Stomach smooth muscle (tissue), 2 donors: Measurements from ENCODE around the gene C12orf57.

Experiments
- H3K27ac ChIP-seq: one replicate; pipeline ENCODE4 v1.7.0; 2013; ENCODE audit warnings: mild to moderate bottlenecking, low read length, inconsistent platforms
- H3K27me3 ChIP-seq, 2 donors: one replicate each; pipeline ENCODE4 v1.7.0; 2013; ENCODE audit warnings: low read length in 2 of 2; ENCODE audit not compliant: insufficient read depth in 2 of 2, control insufficient read depth in 1 of 2
- H3K36me3 ChIP-seq, 2 donors: one replicate each; pipeline ENCODE4 v1.7.0; 2013; ENCODE audit warnings: low read length in 2 of 2; ENCODE audit not compliant: control insufficient read depth in 2 of 2, insufficient read depth in 2 of 2
- H3K4me1 ChIP-seq: one replicate; pipeline ENCODE4 v1.7.0; 2013; ENCODE audit warnings: low read length; ENCODE audit not compliant: control insufficient read depth, insufficient read depth
- H3K4me3 ChIP-seq, 2 donors: one replicate each; pipeline ENCODE4 v1.7.0; 2013; ENCODE audit warnings: low read length in 2 of 2
- H3K9ac ChIP-seq, 2 donors: one replicate each; pipeline ENCODE4 v1.7.0; 2013; ENCODE audit warnings: low read length in 2 of 2, mild to moderate bottlenecking in 1 of 2
- H3K9me3 ChIP-seq, 2 donors: one replicate each; pipeline ENCODE4 v1.7.0; 2013; ENCODE audit warnings: low read length in 2 of 2; ENCODE audit not compliant: control insufficient read depth in 2 of 2
- donor health status: healthy.
- donor health status: Pancreatic carcinoma.

The C12orf57 gene

GRCh38 chr12:6941267-6941666 is 2.6 kb upstream of the C12orf57 start:
- H3K4me1 ChIP-seq = peaks cover 61% of the 10 kb centered on the region
- H3K9ac ChIP-seq = no peak overlapping the region
- peak overlapping the region; percentile 37 for H3K27ac ChIP-seq

GRCh38 chr12:6941782-6942181 is 2.0 kb upstream of the C12orf57 start:
- peaks cover 6 to 17% of the 10 kb centered on the region in 2 donors for H3K36me3 ChIP-seq
- peaks cover 66% of the 10 kb centered on the region for H3K4me1 ChIP-seq
- H3K9me3 ChIP-seq = no peaks in the 10 kb centered on the region
- H3K27me3 ChIP-seq = no peaks in the 10 kb centered on the region
- H3K9ac ChIP-seq = no peak overlapping the region
- peak overlapping the region; percentile 37 for H3K27ac ChIP-seq
- no peak overlapping the region for H3K4me3 ChIP-seq

More at GRCh38 chr12:6941267-6941666, 2.6 kb upstream of the C12orf57 start:
- H3K27me3 ChIP-seq = no peaks in the 10 kb centered on the region
- H3K9me3 ChIP-seq = no peaks in the 10 kb centered on the region
- H3K4me3 ChIP-seq = no peak overlapping the region
- H3K36me3 ChIP-seq = peaks cover 5 to 17% of the 10 kb centered on the region in 2 donors

DNA sequence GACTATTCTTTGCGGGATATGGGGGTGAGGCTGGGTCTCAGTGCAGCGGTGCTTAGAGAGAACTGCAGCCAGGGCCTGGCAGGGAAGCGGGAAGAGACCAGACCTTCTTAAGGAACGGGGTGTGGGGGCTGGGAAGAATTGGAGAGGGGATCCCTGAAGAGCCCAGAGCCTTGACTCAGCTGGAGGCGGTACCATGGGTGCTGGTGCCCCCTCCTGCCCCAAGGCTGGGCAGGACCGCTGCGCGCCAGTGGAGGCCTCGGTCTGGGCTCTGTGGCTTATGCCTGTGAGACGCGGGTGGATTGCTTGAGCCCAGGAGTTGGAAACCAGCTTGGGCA is 1.5 kb upstream of the C12orf57 start:
- Histone ChIP-seq H3K9me3 (no peaks in the 10 kb centered on the region), H3K9ac (no peak overlapping the region), H3K27me3 (no peaks in the 10 kb centered on the region), H3K36me3 (peaks cover 6 to 21% of the 10 kb centered on the region in 2 donors), H3K4me3 (no peak overlapping the region), H3K4me1 (peaks cover 62% of the 10 kb centered on the region), H3K27ac (peak overlapping the region; percentile 98)

DNA sequence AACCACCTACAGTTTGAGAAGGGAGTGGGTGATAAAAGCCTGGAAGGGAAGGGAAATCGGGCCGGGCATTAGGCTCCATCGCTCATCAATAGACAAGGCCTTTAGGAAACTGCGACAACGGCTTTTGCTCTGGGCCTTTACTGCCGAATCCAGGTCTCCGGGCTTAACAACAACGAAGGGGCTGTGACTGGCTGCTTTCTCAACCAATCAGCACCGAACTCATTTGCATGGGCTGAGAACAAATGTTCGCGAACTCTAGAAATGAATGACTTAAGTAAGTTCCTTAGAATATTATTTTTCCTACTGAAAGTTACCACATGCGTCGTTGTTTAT is 467 bp upstream of the C12orf57 start:
- H3K4me1 ChIP-seq = peaks cover 56% of the 10 kb centered on the region
- peaks cover 6 to 21% of the 10 kb centered on the region in 2 donors for H3K36me3 ChIP-seq
- H3K4me3 ChIP-seq = peak overlapping the region; percentile 88 to 94
- peak overlapping the region; percentile 98 for H3K27ac ChIP-seq
- H3K9me3 ChIP-seq = no peaks in the 10 kb centered on the region
- H3K27me3 ChIP-seq = no peaks in the 10 kb centered on the region
- peak overlapping the region; percentile 92 to 98 for H3K9ac ChIP-seq

DNA sequence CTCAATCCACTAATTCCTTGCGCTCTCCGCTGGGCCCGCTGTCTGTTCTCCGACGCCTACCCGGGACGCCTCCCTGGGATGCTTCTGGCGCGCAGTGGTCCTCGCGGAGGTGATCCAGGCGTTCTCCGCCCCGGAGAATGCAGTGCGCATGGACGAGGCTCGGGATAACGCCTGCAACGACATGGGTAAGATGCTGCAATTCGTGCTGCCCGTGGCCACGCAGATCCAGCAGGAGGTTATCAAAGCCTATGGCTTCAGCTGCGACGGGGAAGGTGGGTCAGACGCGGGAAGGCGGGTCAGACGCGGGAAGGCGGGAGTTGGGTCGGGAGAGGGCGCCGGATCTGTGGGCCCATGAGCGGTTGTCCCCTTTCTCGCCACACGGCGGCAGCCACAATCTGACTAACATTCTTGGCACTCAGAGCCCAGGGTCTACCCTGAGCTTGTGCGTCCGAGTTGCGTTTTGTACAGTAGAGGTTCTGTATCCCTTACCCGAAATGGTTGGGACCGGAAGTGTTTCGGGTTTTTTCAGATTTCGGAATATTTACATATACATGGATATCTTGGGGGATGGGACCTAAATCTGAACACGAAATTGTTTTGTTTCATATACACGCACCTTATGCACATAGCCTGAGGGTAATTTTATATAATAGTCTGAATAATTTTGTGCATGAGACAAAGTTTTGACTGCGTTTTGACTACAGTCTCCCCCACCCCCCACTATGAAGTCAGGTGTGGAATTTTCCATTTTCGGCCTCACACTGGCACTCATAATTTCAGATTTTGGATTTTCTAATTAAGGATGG is 762 bp downstream of the C12orf57 start:
- Histone ChIP-seq H3K9me3 (no peaks in the 10 kb centered on the region), H3K27ac (peak overlapping the region; percentile 98), H3K9ac (peak overlapping the region; percentile 92 to 98), H3K4me3 (peak overlapping the region; percentile 88 to 94), H3K4me1 (peaks cover 44% of the 10 kb centered on the region), H3K27me3 (no peaks in the 10 kb centered on the region), H3K36me3 (peaks cover 6 to 21% of the 10 kb centered on the region in 2 donors)

DNA sequence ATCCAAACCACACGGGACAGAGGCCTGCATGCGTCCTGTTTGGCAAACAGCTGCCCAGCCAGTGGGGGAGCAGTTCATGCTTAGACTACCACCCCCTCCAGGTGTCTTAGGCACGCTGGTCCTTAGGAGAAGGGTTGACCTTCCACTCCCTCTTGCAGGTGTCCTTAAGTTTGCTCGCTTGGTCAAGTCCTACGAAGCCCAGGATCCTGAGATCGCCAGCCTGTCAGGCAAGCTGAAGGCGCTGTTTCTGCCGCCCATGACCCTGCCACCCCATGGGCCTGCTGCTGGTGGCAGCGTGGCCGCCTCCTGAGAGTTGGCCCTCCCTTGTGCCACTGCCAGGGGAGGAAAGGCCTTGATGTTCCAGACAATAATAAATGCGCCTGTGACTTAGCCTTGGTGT is 1.8 kb downstream of the C12orf57 start:
- H3K9me3 ChIP-seq = no peaks in the 10 kb centered on the region
- no peak overlapping the region for H3K27ac ChIP-seq
- H3K27me3 ChIP-seq = no peaks in the 10 kb centered on the region
- peak overlapping the region in 1 of 2 donors; percentile 5 for H3K9ac ChIP-seq
- H3K4me3 ChIP-seq = peak overlapping the region; percentile 4 to 94
- H3K4me1 ChIP-seq = peaks cover 44% of the 10 kb centered on the region
- H3K36me3 ChIP-seq = peaks cover 6 to 17% of the 10 kb centered on the region in 2 donors

DNA sequence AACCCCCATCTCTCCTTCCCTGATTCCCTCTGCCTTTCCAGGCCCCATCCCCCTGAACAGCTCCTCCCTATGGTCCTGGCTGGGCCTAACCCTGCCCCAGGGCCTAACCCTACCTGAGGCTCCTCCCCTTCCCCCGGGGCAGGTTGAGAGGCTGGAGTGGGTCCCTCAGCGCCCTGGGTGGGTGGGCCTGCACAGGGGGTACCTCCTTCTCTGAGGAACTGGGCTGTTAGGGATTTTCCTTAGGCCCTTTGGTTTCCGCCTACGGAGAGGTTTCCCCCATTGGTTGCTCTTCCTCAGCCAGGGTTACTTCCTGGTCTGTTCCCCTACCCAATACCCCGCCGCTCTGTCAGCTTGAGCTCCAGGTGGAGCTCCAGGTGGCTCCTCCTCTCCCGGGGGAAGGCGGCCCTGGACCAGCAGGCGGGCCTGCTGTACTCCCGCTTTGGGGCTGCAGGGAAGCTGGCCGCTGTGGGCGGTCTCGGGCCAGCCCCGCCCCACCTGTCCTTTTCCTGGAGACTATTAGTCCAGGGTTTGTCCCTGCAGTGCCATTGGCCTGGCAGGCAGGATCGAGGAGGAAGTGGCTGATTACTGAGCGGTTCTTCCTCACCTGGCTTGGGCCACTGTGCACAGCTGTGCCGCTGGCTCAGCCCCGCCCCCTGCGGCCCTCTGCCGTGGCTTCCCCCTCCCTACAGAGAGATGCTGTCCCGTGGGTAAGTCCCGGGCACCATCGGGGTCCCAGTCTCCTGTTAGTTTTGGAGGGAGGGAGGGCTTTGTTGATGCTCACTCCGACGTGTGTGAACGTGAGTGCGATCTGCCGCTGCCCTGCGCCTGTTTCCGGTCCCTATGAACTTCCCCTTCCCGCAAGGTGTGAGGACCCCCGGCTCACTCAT is 2.5 kb downstream of the C12orf57 start:
- no peak overlapping the region for H3K27ac ChIP-seq
- H3K36me3 ChIP-seq = peaks cover 6 to 13% of the 10 kb centered on the region in 2 donors
- H3K9me3 ChIP-seq = no peaks in the 10 kb centered on the region
- H3K4me3 ChIP-seq = peak overlapping the region in 1 of 2 donors; percentile 29
- H3K27me3 ChIP-seq = no peaks in the 10 kb centered on the region
- peaks cover 42% of the 10 kb centered on the region for H3K4me1 ChIP-seq
- H3K9ac ChIP-seq = peak overlapping the region in 1 of 2 donors; percentile 5

DNA sequence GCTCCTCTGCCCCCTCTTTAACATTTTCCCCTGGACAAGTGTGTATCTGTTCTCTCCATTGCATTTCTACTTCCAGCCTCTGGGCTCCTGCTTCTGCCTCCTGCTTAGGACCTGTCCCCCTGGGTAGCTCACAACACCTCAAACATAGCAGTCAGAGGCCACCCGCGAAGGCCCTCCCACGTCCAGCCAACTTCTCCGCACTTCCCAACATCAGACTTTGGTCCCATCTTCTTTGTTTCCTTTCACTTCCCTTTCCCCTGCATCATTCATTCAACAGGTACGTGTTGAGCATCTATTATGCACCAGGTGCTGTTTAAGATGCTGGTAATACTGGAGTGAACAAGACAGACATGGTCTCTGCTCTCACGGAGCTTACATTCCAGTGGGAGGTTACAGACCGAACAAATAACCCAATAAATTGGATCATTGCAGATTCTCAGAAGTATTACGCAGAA is 3.1 kb downstream of the C12orf57 start:
- no peaks in the 10 kb centered on the region for H3K9me3 ChIP-seq
- H3K4me1 ChIP-seq = peaks cover 42% of the 10 kb centered on the region
- no peak overlapping the region for H3K27ac ChIP-seq
- H3K9ac ChIP-seq = no peak overlapping the region
- H3K4me3 ChIP-seq = peak overlapping the region in 1 of 2 donors; percentile 29
- peaks cover 2 to 9% of the 10 kb centered on the region in 2 donors for H3K36me3 ChIP-seq
- H3K27me3 ChIP-seq = no peaks in the 10 kb centered on the region

DNA sequence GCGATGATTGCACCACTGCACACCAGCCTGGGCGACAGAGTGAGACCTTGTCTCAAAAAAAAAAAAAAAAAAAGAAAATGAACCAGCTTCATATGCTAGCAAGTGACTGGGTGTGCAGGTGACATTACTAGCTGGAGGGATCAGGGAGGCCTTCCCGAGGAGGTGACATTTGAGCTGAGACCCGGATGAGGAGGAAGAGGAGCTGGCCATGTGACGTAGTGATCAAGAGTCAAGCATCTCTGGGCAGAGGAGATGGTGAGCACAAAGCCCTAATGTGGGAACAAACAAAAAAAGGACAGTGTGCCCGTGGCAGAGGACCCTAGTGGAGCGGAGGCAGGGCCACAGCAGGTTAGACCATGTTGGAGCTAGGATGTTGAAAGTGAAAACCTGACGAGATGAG is 3.8 kb downstream of the C12orf57 start:
- Histone ChIP-seq H3K27ac (no peak overlapping the region), H3K4me1 (peaks cover 37% of the 10 kb centered on the region), H3K4me3 (no peak overlapping the region), H3K27me3 (no peaks in the 10 kb centered on the region), H3K36me3 (peaks cover 2 to 9% of the 10 kb centered on the region in 2 donors), H3K9me3 (no peaks in the 10 kb centered on the region), H3K9ac (no peak overlapping the region)

GRCh38 chr12:6948873-6949594 is 5.2 kb downstream of the C12orf57 start:
- H3K27ac ChIP-seq = peak overlapping the region; percentile 6
- H3K9ac ChIP-seq = no peak overlapping the region
- peaks cover 31% of the 10 kb centered on the region for H3K4me1 ChIP-seq
- H3K4me3 ChIP-seq = no peak overlapping the region
- peaks cover 2 to 9% of the 10 kb centered on the region in 2 donors for H3K36me3 ChIP-seq
- H3K9me3 ChIP-seq = no peaks in the 10 kb centered on the region
- H3K27me3 ChIP-seq = no peaks in the 10 kb centered on the region
